Mucosa of descending colon (tissue), 3 donors: ENCODE measurements around the gene TMEM108. TPM values are rescaled to one million over a fixed set of nuclear protein-coding genes. Genes with fewer than 3 reads are reported as not detected.
A peak's percentile ranks its signal among the peaks of the same experiment; 100 is the strongest.

Experiments used
- ATAC-seq: fragments of 200-7000 bp; cut with Tn5 transposase; one replicate; pipeline ENCODE4 v1.9.1; 2020; ENCODE audit warnings: mild to moderate bottlenecking, moderate library complexity
- DNase-seq, 3 donors: peaks; one replicate each; pipeline ENCODE4 v3.0.0-alpha.2; 2020
- H3K36me3 ChIP-seq: fragments of 200-600 bp; one replicate; pipeline ENCODE4 v1.8.0; 2021; ENCODE audit warnings: low read depth, mild to moderate bottlenecking
- H3K4me1 ChIP-seq: fragments of 200-600 bp; one replicate; pipeline ENCODE4 v1.8.0; 2021; ENCODE audit warnings: low read depth, mild to moderate bottlenecking
- H3K4me3 ChIP-seq: fragments of 200-600 bp; one replicate; pipeline ENCODE4 v1.8.0; 2021; ENCODE audit warnings: mild to moderate bottlenecking
- H3K9me3 ChIP-seq: fragments of 200-600 bp; one replicate; pipeline ENCODE4 v1.8.0; 2021; ENCODE audit warnings: mild to moderate bottlenecking
- intact Hi-C, 2 donors: fragments of 100-400 bp; cut with DNase I in 1 of 2; cut with micrococcal nuclease in 1 of 2; formaldehyde crosslinking; loops; one replicate each; pipeline versions ENCODE4 v1.11.0 to v1.11.1; 2022; cut with DNase I, micrococcal nuclease
- total RNA-seq, 3 donors: library from RNA; stranded (reverse); fragmentation: NEBNext Ultra II Directional in 2 of 3; extraction: Animal tissue kit (Norgen Biotek cat#: 25700) in 2 of 3; gene quantifications; one replicate each; pipeline versions ENCODE4 v1.2.1 to v1.2.4, GENCODE V29; 2021 to 2023
- TF ChIP-seq, protein P1 (sequence below): fragments of 200-600 bp; IDR thresholded peaks from one replicate; pipeline ENCODE4 v1.8.0; 2022; ENCODE audit warnings: antibody characterized with exemption, mild to moderate bottlenecking
- donor health status: DM: no; HTN: no; CAD: no; lungs with moderate emphysema.
- donor health status: DM: no; HTN: no; CAD: no.
- donor health status: DM: no; HTN: yes; CAD: no.

Gene TMEM108
- total RNA-seq, 3 donors from 2014 or later, result 0.72 to 3.4 (median 1.1) TPM

DNA sequence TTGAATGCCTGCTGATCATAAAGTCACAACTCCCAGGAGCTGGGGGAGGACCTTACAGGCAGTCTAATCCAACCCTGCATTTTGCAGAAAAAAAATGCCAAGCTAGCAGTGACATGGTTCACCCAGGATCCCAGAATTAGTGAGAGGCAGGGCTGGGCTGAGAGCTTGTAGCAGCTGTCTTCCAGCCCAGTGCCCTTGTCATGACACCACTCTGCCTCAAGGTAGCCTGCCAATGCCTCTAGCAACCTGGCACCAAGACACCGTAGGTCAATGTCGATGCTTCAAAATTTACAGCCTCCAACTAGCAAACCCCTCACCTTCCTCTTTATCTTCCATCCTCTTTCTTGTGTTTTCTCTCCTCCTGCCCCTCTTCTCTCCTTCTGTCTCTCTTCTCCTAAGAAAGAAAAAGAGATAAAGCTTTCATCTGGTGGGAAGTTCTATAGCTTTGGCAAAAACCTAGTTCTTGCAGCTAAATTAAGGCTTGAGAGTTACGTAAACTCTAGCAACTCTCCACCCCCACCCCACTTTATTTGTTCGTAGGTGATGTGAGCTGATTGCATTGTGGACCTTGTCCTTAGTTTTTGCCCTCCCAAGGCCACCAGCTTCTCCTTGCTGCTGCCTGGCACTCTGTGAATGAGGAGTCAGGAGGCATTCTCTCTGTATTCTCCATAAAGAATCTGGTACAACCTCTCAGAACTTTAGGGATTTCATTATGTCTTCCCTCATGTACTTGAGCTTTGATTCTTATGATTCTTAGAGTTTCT, 343.3 kb downstream of the TMEM108 start:
- Histone ChIP-seq H3K36me3 (no peaks in the 10 kb centered on the region), H3K9me3 (no peaks in the 10 kb centered on the region), H3K4me1 (no peaks in the 10 kb centered on the region), H3K4me3 (no peak overlapping the region)
- DNase-seq, result no peak
- TF ChIP-seq, protein P1, sequence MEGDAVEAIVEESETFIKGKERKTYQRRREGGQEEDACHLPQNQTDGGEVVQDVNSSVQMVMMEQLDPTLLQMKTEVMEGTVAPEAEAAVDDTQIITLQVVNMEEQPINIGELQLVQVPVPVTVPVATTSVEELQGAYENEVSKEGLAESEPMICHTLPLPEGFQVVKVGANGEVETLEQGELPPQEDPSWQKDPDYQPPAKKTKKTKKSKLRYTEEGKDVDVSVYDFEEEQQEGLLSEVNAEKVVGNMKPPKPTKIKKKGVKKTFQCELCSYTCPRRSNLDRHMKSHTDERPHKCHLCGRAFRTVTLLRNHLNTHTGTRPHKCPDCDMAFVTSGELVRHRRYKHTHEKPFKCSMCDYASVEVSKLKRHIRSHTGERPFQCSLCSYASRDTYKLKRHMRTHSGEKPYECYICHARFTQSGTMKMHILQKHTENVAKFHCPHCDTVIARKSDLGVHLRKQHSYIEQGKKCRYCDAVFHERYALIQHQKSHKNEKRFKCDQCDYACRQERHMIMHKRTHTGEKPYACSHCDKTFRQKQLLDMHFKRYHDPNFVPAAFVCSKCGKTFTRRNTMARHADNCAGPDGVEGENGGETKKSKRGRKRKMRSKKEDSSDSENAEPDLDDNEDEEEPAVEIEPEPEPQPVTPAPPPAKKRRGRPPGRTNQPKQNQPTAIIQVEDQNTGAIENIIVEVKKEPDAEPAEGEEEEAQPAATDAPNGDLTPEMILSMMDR, result no peak
- ATAC-seq, result no peak
- intact Hi-C loops, result no loop called here

DNA sequence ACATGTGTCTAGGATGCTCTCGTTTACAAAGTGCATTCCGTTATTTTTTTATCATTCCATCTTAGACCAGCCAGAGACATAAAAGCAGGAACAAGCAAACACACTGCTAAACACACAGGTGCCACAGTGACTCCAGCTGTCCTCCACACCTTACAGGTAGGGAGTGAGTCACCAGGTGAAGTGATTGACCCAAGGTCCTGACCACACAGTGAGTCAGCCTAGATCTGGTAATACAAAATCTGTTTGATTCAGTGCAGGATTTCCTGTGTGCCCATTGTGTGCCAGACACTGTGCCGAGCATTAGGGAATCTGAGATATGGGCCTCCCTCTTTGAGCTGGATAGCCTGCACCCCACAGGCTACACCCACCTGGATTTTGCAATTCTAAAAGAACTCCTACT, 345.0 kb downstream of the TMEM108 start:
- TF ChIP-seq, protein P1, result no peak
- Histone ChIP-seq H3K4me1 (no peaks in the 10 kb centered on the region), H3K9me3 (no peaks in the 10 kb centered on the region), H3K36me3 (no peaks in the 10 kb centered on the region), H3K4me3 (no peak overlapping the region)
- DNase-seq, result no peak
- peak; percentile 57 for ATAC-seq
- intact Hi-C loops, result no loop called here

- Histone ChIP-seq H3K36me3 (no peaks in the 10 kb centered on the region), H3K4me3 (no peak overlapping the region), H3K4me1 (no peaks in the 10 kb centered on the region), H3K9me3 (no peaks in the 10 kb centered on the region)
- ATAC-seq, result no peak
- no peak for DNase-seq
- TF ChIP-seq, protein P1, result no peak
- intact Hi-C loops, result no loop called here
Observed at GRCh38 chr3:133383741-133384140, 345.6 kb downstream of the TMEM108 start.

DNA sequence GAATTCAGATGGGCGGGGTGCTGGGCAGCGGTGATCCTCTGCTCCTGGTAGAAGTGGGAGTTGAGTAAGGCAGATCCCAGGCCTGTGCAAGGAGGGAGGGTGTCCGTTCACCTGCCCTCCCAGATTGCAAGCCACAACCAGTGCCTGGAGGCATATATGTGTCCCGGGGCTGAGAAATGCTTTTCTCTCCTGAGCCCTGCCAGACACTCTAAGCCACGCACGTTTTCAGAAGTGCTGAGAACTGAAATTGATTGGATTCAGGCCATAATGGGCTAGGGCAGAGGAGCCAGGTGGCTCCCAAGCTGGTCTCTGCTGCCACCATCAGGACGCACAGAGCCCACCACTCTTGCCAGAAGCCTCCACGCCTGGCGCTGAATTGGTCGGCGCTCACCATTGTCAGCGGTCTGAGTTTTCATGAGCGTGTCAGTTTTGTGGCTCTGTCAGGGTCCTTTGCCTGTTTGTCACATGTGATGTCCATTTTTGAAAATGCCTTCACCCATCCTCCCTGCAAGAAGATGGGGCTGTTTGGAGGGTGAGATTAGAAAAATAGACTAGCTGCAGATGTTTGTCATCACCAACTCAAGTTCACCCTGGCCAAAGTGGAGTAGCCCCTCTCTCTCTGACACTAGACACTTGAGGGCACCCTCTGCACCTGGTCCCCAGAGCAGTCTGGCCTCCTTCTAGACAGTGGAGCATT, 346.3 kb downstream of the TMEM108 start:
- Histone ChIP-seq H3K4me1 (no peaks in the 10 kb centered on the region), H3K36me3 (no peaks in the 10 kb centered on the region), H3K4me3 (no peak overlapping the region), H3K9me3 (no peaks in the 10 kb centered on the region)
- peak in 2 of 3 donors; percentile 33 to 49 for DNase-seq
- ATAC-seq, result peak; percentile 62
- TF ChIP-seq, protein P1, result peak; percentile 18
- intact Hi-C loops, result no loop called here

DNA sequence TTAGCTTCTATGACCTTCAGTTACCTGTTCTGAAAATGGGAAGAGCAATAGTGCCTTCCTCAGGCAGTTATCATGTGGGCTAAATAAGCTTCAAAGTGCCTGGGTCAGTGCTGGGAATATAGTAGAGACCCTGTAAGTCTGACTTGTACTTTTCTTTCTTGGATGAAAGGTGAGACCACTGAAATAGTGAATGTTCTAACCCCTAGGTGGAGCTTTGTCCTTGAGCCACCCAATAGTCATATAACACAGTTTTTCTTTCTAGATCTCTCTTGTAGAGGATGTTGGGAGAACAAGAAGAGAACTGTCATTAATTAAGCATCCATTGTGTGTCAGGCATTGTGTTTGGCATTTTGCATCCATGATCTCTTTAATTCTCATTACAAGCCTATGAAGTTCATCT, 348.7 kb downstream of the TMEM108 start:
- TF ChIP-seq, protein P1, result no peak

More for the DNA sequence above, 348.7 kb downstream of the TMEM108 start:
- Histone ChIP-seq H3K4me1 (no peaks in the 10 kb centered on the region), H3K4me3 (no peak overlapping the region), H3K9me3 (no peaks in the 10 kb centered on the region), H3K36me3 (no peaks in the 10 kb centered on the region)
- DNase-seq (no peak), ATAC-seq (no peak)
- intact Hi-C loops, result no loop called here
